Colonic mucosa (tissue), 4 donors: ENCODE measurements around the gene ZNF333. TPM values are rescaled to one million over a fixed set of nuclear protein-coding genes. Genes with fewer than 3 reads are reported as not detected.

ENCODE experiments used
- DNase-seq: peaks from one replicate; pipeline ENCODE4 v3.0.0-alpha.2; 2020
- H3K27ac ChIP-seq: fragments of 200-600 bp; one replicate; pipeline ENCODE4 v1.8.0; 2021
- H3K27me3 ChIP-seq: fragments of 200-600 bp; one replicate; pipeline ENCODE4 v1.8.0; 2021
- H3K36me3 ChIP-seq: fragments of 200-600 bp; one replicate; pipeline ENCODE4 v1.8.0; 2021
- H3K4me1 ChIP-seq: fragments of 200-600 bp; one replicate; pipeline ENCODE4 v1.8.0; 2021; ENCODE audit warnings: mild to moderate bottlenecking
- H3K4me3 ChIP-seq: fragments of 200-600 bp; one replicate; pipeline ENCODE4 v1.8.0; 2021
- H3K9ac ChIP-seq, 2 donors: one replicate each; pipeline ENCODE4 v1.7.0; 2013; ENCODE audit warnings: control low read depth in 2 of 2, low read depth in 2 of 2, low read length in 2 of 2
- H3K9me3 ChIP-seq: fragments of 200-600 bp; one replicate; pipeline ENCODE4 v1.8.0; 2021
- CTCF ChIP-seq: fragments of 200-600 bp; IDR thresholded peaks from one replicate; pipeline ENCODE4 v1.8.0; 2022; ENCODE audit warnings: antibody characterized with exemption, mild to moderate bottlenecking
- intact Hi-C: fragments of 100-400 bp; cut with DNase I; formaldehyde crosslinking; loops from one replicate; pipeline ENCODE4 v1.14.1; 2022
- total RNA-seq, 2 donors: library from RNA; stranded (reverse); fragmentation: NEBNext Ultra II Directional in 1 of 2; extraction: Animal tissue kit (Norgen Biotek cat#: 25700) in 1 of 2; gene quantifications; one replicate each; pipeline ENCODE4 v1.2.1, GENCODE V29; 2021
- donor health status: healthy.
- donor health status: DM: no; HTN: no; CAD: no.
- donor health status: DM: no; HTN: no; CAD: no.

The ZNF333 gene
- total RNA-seq, 2 donors from 2014 or later: 6.7 to 7.3 TPM

GRCh38 chr19:14678199-14678598, 11.6 kb upstream of the ZNF333 start:
- no peak for TF ChIP-seq CTCF

GRCh38 chr19:14682084-14682483, 7.8 kb upstream of the ZNF333 start:
- no peak overlapping the region for H3K27ac ChIP-seq
- no peak overlapping the region for H3K4me3 ChIP-seq
- no peak for DNase-seq
- no peaks in the 10 kb centered on the region for H3K36me3 ChIP-seq
- no peaks in the 10 kb centered on the region for H3K9me3 ChIP-seq
- intact Hi-C loops: loop anchor here (5.0 kb wide), 1 partner anchor 100 kb away; the partner anchor contains the start of gene CLEC17A
- H3K9ac ChIP-seq: no peak overlapping the region
- TF ChIP-seq CTCF: no peak
- no peaks in the 10 kb centered on the region for H3K4me1 ChIP-seq
- no peaks in the 10 kb centered on the region for H3K27me3 ChIP-seq

More at GRCh38 chr19:14678199-14678598, 11.6 kb upstream of the ZNF333 start:
- H3K4me1 ChIP-seq: no peaks in the 10 kb centered on the region
- no peak overlapping the region for H3K27ac ChIP-seq
- no peaks in the 10 kb centered on the region for H3K36me3 ChIP-seq
- H3K27me3 ChIP-seq: no peaks in the 10 kb centered on the region
- no peak overlapping the region for H3K4me3 ChIP-seq
- intact Hi-C loops: no loop called here
- H3K9me3 ChIP-seq: no peaks in the 10 kb centered on the region
- no peak for DNase-seq
- H3K9ac ChIP-seq: no peak overlapping the region

- Histone ChIP-seq H3K27ac (no peak overlapping the region), H3K36me3 (no peaks in the 10 kb centered on the region), H3K4me3 (no peak overlapping the region), H3K9ac (no peak overlapping the region), H3K4me1 (no peaks in the 10 kb centered on the region), H3K9me3 (no peaks in the 10 kb centered on the region), H3K27me3 (no peaks in the 10 kb centered on the region)
- TF ChIP-seq CTCF: no peak
- no peak for DNase-seq
- intact Hi-C loops: loop anchor here (5.0 kb wide), 1 partner anchor 101 kb away; the partner anchor contains the start of gene CLEC17A
These were observed 6.4 kb upstream of the ZNF333 start for GRCh38 chr19:14683439-14683838.

GRCh38 chr19:14686411-14686810, 3.4 kb upstream of the ZNF333 start:
- no peak overlapping the region for H3K27ac ChIP-seq
- no peak for DNase-seq
- no peaks in the 10 kb centered on the region for H3K27me3 ChIP-seq
- H3K9me3 ChIP-seq: no peaks in the 10 kb centered on the region
- intact Hi-C loops: loop anchor here (5.0 kb wide), 1 partner anchor 114 kb away; the partner anchor contains the start of gene NDUFB7
- no peaks in the 10 kb centered on the region for H3K4me1 ChIP-seq
- no peaks in the 10 kb centered on the region for H3K36me3 ChIP-seq
- TF ChIP-seq CTCF: no peak
- H3K9ac ChIP-seq: no peak overlapping the region
- no peak overlapping the region for H3K4me3 ChIP-seq

GRCh38 chr19:14694641-14695266, 4.9 kb downstream of the ZNF333 start:
- DNase-seq: no peak
- Histone ChIP-seq H3K36me3 (peaks cover 6% of the 10 kb centered on the region), H3K9me3 (no peaks in the 10 kb centered on the region)

More at GRCh38 chr19:14694641-14695266, 4.9 kb downstream of the ZNF333 start:
- no peak for TF ChIP-seq CTCF
- no peak overlapping the region for H3K27ac ChIP-seq
- H3K4me3 ChIP-seq: no peak overlapping the region
- H3K9ac ChIP-seq: no peak overlapping the region
- intact Hi-C loops: no loop called here
- H3K4me1 ChIP-seq: no peaks in the 10 kb centered on the region
- no peaks in the 10 kb centered on the region for H3K27me3 ChIP-seq
